ENCODE results near the gene PCDH15.
"Not testable (repeated sequence)": the region's sequence is repeated elsewhere in the genome, so short reads cannot be mapped to it uniquely, and the experiment has no call there.

Gene PCDH15

GRCh38 chr10:54607983-54608382 lies 193.0 kb downstream of the PCDH15 start:
- no peak overlapping the region for H2AFZ ChIP-seq (ENCODE audit: low read depth, low read length)
- no peaks in the 10 kb centered on the region for H3K4me1 ChIP-seq (ENCODE audit: insufficient read depth, low read length)
- H3K27me3 ChIP-seq (ENCODE audit: insufficient read depth, low read length), result no peaks in the 10 kb centered on the region
- no peaks in the 10 kb centered on the region for H3K36me3 ChIP-seq (ENCODE audit: insufficient read depth, low read length)
- H3K9me3 ChIP-seq (ENCODE audit: low read length), result no peaks in the 10 kb centered on the region
- H3K4me3 ChIP-seq (ENCODE audit: low read length), result no peak overlapping the region

DNA sequence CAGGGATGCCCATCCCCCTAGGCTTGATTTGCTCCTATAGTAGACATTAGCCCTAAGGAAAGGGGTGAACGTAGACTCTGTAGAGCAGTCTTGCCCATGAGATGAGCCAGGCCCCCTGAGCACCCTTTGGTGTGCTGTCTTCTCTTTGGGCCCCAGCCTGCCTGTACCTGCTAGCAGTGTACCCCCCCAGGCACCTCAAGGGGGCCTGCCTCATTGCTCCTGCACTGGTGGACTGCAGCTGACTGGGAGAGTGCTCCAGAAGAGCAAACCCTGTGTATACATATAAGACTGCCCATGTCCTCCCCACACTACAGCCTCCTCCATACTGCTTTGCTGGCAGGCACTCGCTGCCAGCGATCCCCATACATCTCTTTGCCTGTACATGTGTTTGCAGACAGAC lies 206.7 kb downstream of the PCDH15 start:
- Histone ChIP-seq H3K9me3 (ENCODE audit: low read length) (peaks cover 9% of the 10 kb centered on the region), H3K27me3 (ENCODE audit: insufficient read depth, low read length) (no peaks in the 10 kb centered on the region), H2AFZ (ENCODE audit: low read depth, low read length) (no peak overlapping the region), H3K4me3 (ENCODE audit: low read length) (no peak overlapping the region), H3K4me1 (ENCODE audit: insufficient read depth, low read length) (no peaks in the 10 kb centered on the region), H3K36me3 (ENCODE audit: insufficient read depth, low read length) (no peaks in the 10 kb centered on the region)

DNA sequence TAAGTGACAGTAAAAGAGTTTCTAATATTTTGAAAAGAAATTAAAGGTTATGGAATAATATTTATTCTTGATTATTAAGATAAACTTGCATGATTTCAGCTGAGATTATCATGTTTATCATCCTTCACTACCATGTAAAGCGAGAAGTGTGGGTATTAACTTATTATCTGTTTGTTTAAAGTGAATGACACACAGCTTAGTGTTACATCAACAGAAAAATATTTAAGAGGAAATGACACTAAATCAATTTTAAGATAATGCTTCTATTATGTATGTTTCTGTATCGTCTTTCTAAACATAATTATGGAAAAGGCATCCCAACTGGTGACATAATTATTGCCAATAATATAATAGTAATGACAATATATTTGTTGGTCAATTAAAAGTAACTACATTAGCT lies 213.1 kb downstream of the PCDH15 start:
- Histone ChIP-seq H3K4me1 (ENCODE audit: insufficient read depth, low read length) (no peaks in the 10 kb centered on the region), H3K36me3 (ENCODE audit: insufficient read depth, low read length) (no peaks in the 10 kb centered on the region), H3K9me3 (ENCODE audit: low read length) (no peaks in the 10 kb centered on the region), H3K4me3 (ENCODE audit: low read length) (no peak overlapping the region), H2AFZ (ENCODE audit: low read depth, low read length) (no peak overlapping the region), H3K27me3 (ENCODE audit: insufficient read depth, low read length) (no peaks in the 10 kb centered on the region)

DNA sequence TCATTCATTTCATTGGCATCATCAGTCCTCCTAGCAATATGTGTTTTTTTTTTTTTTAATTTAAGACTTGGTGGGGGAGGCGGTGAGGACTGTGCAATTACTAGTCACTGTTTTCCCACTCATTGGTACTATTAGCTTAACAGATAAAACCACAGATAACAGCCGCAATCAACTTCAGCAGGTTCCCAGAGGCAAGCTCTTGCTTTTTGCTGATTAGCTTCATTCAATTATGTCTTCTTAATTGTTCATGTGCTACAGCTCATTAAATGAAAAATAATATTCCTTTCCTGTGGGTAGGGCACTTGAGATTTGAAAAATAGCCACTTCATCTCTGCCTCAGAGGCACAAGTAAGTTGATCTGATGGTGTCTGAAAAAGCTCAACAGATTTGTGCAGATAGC lies 215.5 kb downstream of the PCDH15 start:
- no peaks in the 10 kb centered on the region for H3K9me3 ChIP-seq (ENCODE audit: low read length)
- no peak overlapping the region for H2AFZ ChIP-seq (ENCODE audit: low read depth, low read length)
- H3K27me3 ChIP-seq (ENCODE audit: insufficient read depth, low read length), result no peaks in the 10 kb centered on the region
- H3K36me3 ChIP-seq (ENCODE audit: insufficient read depth, low read length), result no peaks in the 10 kb centered on the region
- H3K4me1 ChIP-seq (ENCODE audit: insufficient read depth, low read length), result no peaks in the 10 kb centered on the region
- H3K4me3 ChIP-seq (ENCODE audit: low read length), result no peak overlapping the region

- H3K4me3 ChIP-seq (ENCODE audit: low read length), result no peak overlapping the region
- H2AFZ ChIP-seq (ENCODE audit: low read depth, low read length), result no peak overlapping the region
Measured at GRCh38 chr10:54577682-54578081, 223.3 kb downstream of the PCDH15 start.

GRCh38 chr10:54576541-54576940 lies 224.5 kb downstream of the PCDH15 start:
- no peak overlapping the region for H3K4me3 ChIP-seq (ENCODE audit: low read length)
- no peaks in the 10 kb centered on the region for H3K36me3 ChIP-seq (ENCODE audit: insufficient read depth, low read length)
- no peaks in the 10 kb centered on the region for H3K27me3 ChIP-seq (ENCODE audit: insufficient read depth, low read length)
- no peak overlapping the region for H2AFZ ChIP-seq (ENCODE audit: low read depth, low read length)
- H3K9me3 ChIP-seq (ENCODE audit: low read length), result no peaks in the 10 kb centered on the region
- H3K4me1 ChIP-seq (ENCODE audit: insufficient read depth, low read length), result no peaks in the 10 kb centered on the region

More at GRCh38 chr10:54577682-54578081, 223.3 kb downstream of the PCDH15 start:
- H3K36me3 ChIP-seq (ENCODE audit: insufficient read depth, low read length), result no peaks in the 10 kb centered on the region
- no peaks in the 10 kb centered on the region for H3K4me1 ChIP-seq (ENCODE audit: insufficient read depth, low read length)
- H3K27me3 ChIP-seq (ENCODE audit: insufficient read depth, low read length), result no peaks in the 10 kb centered on the region
- no peaks in the 10 kb centered on the region for H3K9me3 ChIP-seq (ENCODE audit: low read length)

GRCh38 chr10:54559498-54559897 lies 241.5 kb downstream of the PCDH15 start:
- no peak overlapping the region for H2AFZ ChIP-seq (ENCODE audit: low read depth, low read length)
- H3K27me3 ChIP-seq (ENCODE audit: insufficient read depth, low read length), result no peaks in the 10 kb centered on the region
- no peak overlapping the region for H3K4me3 ChIP-seq (ENCODE audit: low read length)

DNA sequence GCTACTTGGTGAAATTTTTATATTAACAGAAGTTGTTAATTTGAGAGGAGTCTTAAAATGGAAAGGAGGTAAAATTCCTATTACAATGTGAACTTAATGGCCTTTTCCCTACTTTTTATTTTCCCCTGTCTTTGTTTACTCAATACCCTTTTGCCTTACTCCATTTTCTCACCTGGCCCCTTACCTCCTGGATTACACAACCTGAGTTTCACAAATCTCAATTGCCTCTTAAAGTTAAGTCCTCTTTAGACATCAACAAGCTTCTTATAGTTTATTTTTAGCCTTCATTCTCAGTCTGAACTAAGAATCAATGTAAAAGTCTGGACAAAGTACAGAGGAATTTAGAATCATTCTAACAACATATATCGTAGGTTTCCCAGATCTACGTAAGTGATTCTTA lies 247.0 kb downstream of the PCDH15 start:
- Histone ChIP-seq H3K9me3 (ENCODE audit: low read length) (no peaks in the 10 kb centered on the region), H2AFZ (ENCODE audit: low read depth, low read length) (no peak overlapping the region), H3K4me3 (ENCODE audit: low read length) (no peak overlapping the region), H3K36me3 (ENCODE audit: insufficient read depth, low read length) (no peaks in the 10 kb centered on the region), H3K4me1 (ENCODE audit: insufficient read depth, low read length) (no peaks in the 10 kb centered on the region), H3K27me3 (ENCODE audit: insufficient read depth, low read length) (no peaks in the 10 kb centered on the region)

More at GRCh38 chr10:54559498-54559897, 241.5 kb downstream of the PCDH15 start:
- no peaks in the 10 kb centered on the region for H3K4me1 ChIP-seq (ENCODE audit: insufficient read depth, low read length)
- no peaks in the 10 kb centered on the region for H3K9me3 ChIP-seq (ENCODE audit: low read length)
- H3K36me3 ChIP-seq (ENCODE audit: insufficient read depth, low read length), result no peaks in the 10 kb centered on the region

GRCh38 chr10:54550016-54550415 lies 251.0 kb downstream of the PCDH15 start:
- H2AFZ ChIP-seq (ENCODE audit: low read depth, low read length), result no peak overlapping the region
- H3K4me3 ChIP-seq (ENCODE audit: low read length), result no peak overlapping the region
- no peaks in the 10 kb centered on the region for H3K9me3 ChIP-seq (ENCODE audit: low read length)
- no peaks in the 10 kb centered on the region for H3K27me3 ChIP-seq (ENCODE audit: insufficient read depth, low read length)
- no peaks in the 10 kb centered on the region for H3K4me1 ChIP-seq (ENCODE audit: insufficient read depth, low read length)
- no peaks in the 10 kb centered on the region for H3K36me3 ChIP-seq (ENCODE audit: insufficient read depth, low read length)

DNA sequence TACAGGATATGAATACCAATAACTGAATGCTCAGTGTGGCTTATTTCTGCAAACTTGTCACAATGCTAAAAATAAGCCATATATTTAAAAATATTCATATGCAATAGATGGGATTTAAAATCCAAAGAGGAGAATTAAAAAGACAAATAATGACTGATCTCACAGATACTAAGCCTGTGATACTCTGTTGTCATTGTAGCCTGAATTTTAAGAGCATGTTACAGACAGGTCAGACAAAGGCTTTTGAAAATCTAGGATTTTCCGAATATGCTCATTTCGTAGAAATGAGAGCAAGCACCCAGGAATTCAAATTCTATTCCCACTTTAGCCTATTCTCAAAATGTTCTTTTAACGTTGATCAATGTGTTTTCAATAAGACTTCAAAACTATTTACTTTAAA lies 269.7 kb downstream of the PCDH15 start:
- H3K36me3 ChIP-seq (ENCODE audit: insufficient read depth, low read length), result no peaks in the 10 kb centered on the region
- H3K4me3 ChIP-seq (ENCODE audit: low read length), result no peak overlapping the region
- H3K27me3 ChIP-seq (ENCODE audit: insufficient read depth, low read length), result no peaks in the 10 kb centered on the region
- no peaks in the 10 kb centered on the region for H3K9me3 ChIP-seq (ENCODE audit: low read length)
- no peak overlapping the region for H2AFZ ChIP-seq (ENCODE audit: low read depth, low read length)
- H3K4me1 ChIP-seq (ENCODE audit: insufficient read depth, low read length), result no peaks in the 10 kb centered on the region

DNA sequence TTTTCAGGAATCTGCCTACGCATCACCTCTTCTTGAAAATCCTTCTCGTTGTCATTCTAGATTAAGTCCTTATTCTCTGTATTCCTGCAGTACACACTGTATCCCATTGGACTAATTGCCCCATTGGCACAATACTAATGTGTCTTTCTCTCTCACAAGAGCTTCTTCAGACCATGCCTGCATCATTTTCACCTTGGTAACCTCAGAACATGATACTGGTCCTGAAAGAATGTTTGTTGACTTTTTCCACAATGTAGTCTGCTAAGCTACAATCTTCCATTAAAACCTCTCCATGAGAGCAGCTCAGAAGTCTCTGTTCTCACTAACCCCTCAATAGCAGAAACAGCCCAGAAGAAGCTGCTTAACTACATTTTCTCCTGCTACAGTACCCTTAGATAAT lies 270.7 kb downstream of the PCDH15 start:
- no peaks in the 10 kb centered on the region for H3K4me1 ChIP-seq (ENCODE audit: insufficient read depth, low read length)
- H3K27me3 ChIP-seq (ENCODE audit: insufficient read depth, low read length), result no peaks in the 10 kb centered on the region
- H3K9me3 ChIP-seq (ENCODE audit: low read length), result no peaks in the 10 kb centered on the region
- no peaks in the 10 kb centered on the region for H3K36me3 ChIP-seq (ENCODE audit: insufficient read depth, low read length)
- H3K4me3 ChIP-seq (ENCODE audit: low read length), result no peak overlapping the region
- no peak overlapping the region for H2AFZ ChIP-seq (ENCODE audit: low read depth, low read length)

- Histone ChIP-seq H3K27me3 (ENCODE audit: insufficient read depth, low read length) (no peaks in the 10 kb centered on the region), H3K4me1 (ENCODE audit: insufficient read depth, low read length) (no peaks in the 10 kb centered on the region), H2AFZ (ENCODE audit: low read depth, low read length) (no peak overlapping the region)
Measured at GRCh38 chr10:54525816-54526215, 275.2 kb downstream of the PCDH15 start.

GRCh38 chr10:54515244-54515643 lies 285.8 kb downstream of the PCDH15 start:
- not testable (repeated sequence) for H3K9me3 ChIP-seq (ENCODE audit: low read length); H3K36me3 ChIP-seq (ENCODE audit: insufficient read depth, low read length); H3K4me3 ChIP-seq (ENCODE audit: low read length); H2AFZ ChIP-seq (ENCODE audit: low read depth, low read length); H3K27me3 ChIP-seq (ENCODE audit: insufficient read depth, low read length); H3K4me1 ChIP-seq (ENCODE audit: insufficient read depth, low read length)

More at GRCh38 chr10:54525816-54526215, 275.2 kb downstream of the PCDH15 start:
- no peaks in the 10 kb centered on the region for H3K9me3 ChIP-seq (ENCODE audit: low read length)
- H3K36me3 ChIP-seq (ENCODE audit: insufficient read depth, low read length), result no peaks in the 10 kb centered on the region
- no peak overlapping the region for H3K4me3 ChIP-seq (ENCODE audit: low read length)

DNA sequence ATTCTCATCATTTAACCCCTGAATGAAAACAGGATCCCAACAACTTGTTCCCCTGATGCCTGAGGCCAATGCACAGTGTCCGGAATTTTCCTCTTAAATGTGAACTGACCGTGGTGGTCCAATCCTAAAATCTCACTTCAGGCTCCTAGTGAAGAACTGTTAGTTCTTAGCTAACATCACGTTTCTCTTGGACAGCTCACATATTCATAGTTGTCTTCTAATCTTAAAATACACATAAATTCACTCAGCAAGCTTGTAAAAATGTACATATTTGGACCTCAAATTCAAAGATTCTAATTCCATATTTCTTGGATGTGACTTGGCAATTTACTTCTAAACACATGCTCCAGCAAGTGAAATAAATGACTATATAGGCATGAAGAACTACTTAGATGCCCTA lies 297.2 kb downstream of the PCDH15 start:
- no peaks in the 10 kb centered on the region for H3K36me3 ChIP-seq (ENCODE audit: insufficient read depth, low read length)
- no peak overlapping the region for H2AFZ ChIP-seq (ENCODE audit: low read depth, low read length)
- H3K4me3 ChIP-seq (ENCODE audit: low read length), result no peak overlapping the region
- no peaks in the 10 kb centered on the region for H3K4me1 ChIP-seq (ENCODE audit: insufficient read depth, low read length)
- H3K9me3 ChIP-seq (ENCODE audit: low read length), result no peaks in the 10 kb centered on the region
- H3K27me3 ChIP-seq (ENCODE audit: insufficient read depth, low read length), result no peaks in the 10 kb centered on the region

Measured in neuron (in vitro differentiated cells).